IMR-90 (cell line): Measurements from ENCODE around the gene NEGR1. TPM values are rescaled to one million over a fixed set of nuclear protein-coding genes. Genes with fewer than 3 reads are reported as not detected.

Experiments used
- ATAC-seq: fragments of 200-7000 bp; cut with Tn5 transposase; 2 replicates; pipeline ENCODE4 v1.9.1; 2020; ENCODE audit warnings: low read depth, mild to moderate bottlenecking, moderate library complexity
- BruUV-seq: library from RNA; stranded (reverse); fragments of 400-500 nt; replicated peaks from 2 replicates; lab custom pipeline; 2021; lab: Mats Ljungman, UMichigan
- CTCF ChIA-PET: fragments of 300-600 bp; formaldehyde crosslinking; extraction: SDS; loops from one replicate; lab custom pipeline; 2021; ENCODE audit warnings: antibody characterized with exemption; lab: Yijun Ruan, JAX
- POLR2A ChIA-PET: fragments of 300-600 bp; sonication (Branson Sonifier 250); formaldehyde crosslinking; loops from one replicate; lab custom pipeline; 2022; ENCODE audit warnings: antibody characterized with exemption; ENCODE audit not compliant: unreplicated experiment; lab: Charles Lee
- DNase-seq: peaks from one replicate; pipeline ENCODE4 v3.0.0; 2013
- H2AFZ ChIP-seq: replicated peaks from 2 replicates; pipeline ENCODE3; 2013; ENCODE audit warnings: low read length, mild to moderate bottlenecking; ENCODE audit not compliant: poor library complexity
- H2AK5ac ChIP-seq: 2 replicates; pipeline ENCODE4 v1.6.1; 2013; ENCODE audit warnings: low read depth, low read length, inconsistent platforms
- H2AK9ac ChIP-seq: replicated peaks from 2 replicates; pipeline ENCODE3; 2013; ENCODE audit warnings: mild to moderate bottlenecking, low read depth, low read length, moderate library complexity; ENCODE audit not compliant: poor library complexity
- H2BK120ac ChIP-seq: 2 replicates; pipeline ENCODE4 v1.6.1; 2013; ENCODE audit warnings: low read depth, low read length, inconsistent platforms
- H2BK15ac ChIP-seq: 3 replicates; pipeline ENCODE4 v1.6.1; 2013; ENCODE audit warnings: low read depth, low read length, inconsistent platforms
- H2BK20ac ChIP-seq: 2 replicates; pipeline ENCODE4 v1.6.1; 2013; ENCODE audit warnings: low read depth, mild to moderate bottlenecking, inconsistent platforms, low read length, moderate library complexity
- H2BK5ac ChIP-seq: 2 replicates; pipeline ENCODE4 v1.6.1; 2013; ENCODE audit warnings: mild to moderate bottlenecking, low read depth, low read length, inconsistent platforms; ENCODE audit not compliant: poor library complexity, severe bottlenecking
- H3K14ac ChIP-seq: replicated peaks from 2 replicates; pipeline ENCODE4 v1.6.1; 2013; ENCODE audit warnings: low read depth, low read length, inconsistent platforms
- H3K18ac ChIP-seq: 2 replicates; pipeline ENCODE4 v1.6.1; 2013; ENCODE audit warnings: low read depth, low read length, control low read depth
- H3K23ac ChIP-seq: 2 replicates; pipeline ENCODE4 v1.6.1; 2013; ENCODE audit warnings: low read depth, low read length, inconsistent platforms
- H3K27ac ChIP-seq: 2 replicates; pipeline ENCODE4 v1.5.1; 2013; ENCODE audit warnings: mild to moderate bottlenecking, control low read depth, low read length; ENCODE audit not compliant: insufficient read depth
- H3K27me3 ChIP-seq: 2 replicates; pipeline ENCODE4 v1.6.1; 2013; ENCODE audit warnings: low read length; ENCODE audit not compliant: control insufficient read depth, insufficient read depth
- H3K36me3 ChIP-seq: 2 replicates; pipeline ENCODE4 v1.6.1; 2013; ENCODE audit warnings: low read length, mixed read lengths; ENCODE audit not compliant: control insufficient read depth, insufficient read depth
- H3K4ac ChIP-seq: 2 replicates; pipeline ENCODE4 v1.6.1; 2013; ENCODE audit warnings: low read depth, low read length, inconsistent platforms
- H3K4me1 ChIP-seq: 2 replicates; pipeline ENCODE4 v1.6.1; 2013; ENCODE audit warnings: low read length, mixed read lengths; ENCODE audit not compliant: control insufficient read depth, insufficient read depth
- H3K4me2 ChIP-seq: 2 replicates; pipeline ENCODE4 v1.6.1; 2013; ENCODE audit warnings: low read depth, mild to moderate bottlenecking, control low read depth, low read length, moderate library complexity
- H3K4me3 ChIP-seq: 2 replicates; pipeline ENCODE4 v1.5.1; 2013; ENCODE audit warnings: low read depth, mild to moderate bottlenecking, control low read depth, low read length, moderate library complexity; ENCODE audit not compliant: insufficient read depth
- H3K56ac ChIP-seq: 2 replicates; pipeline ENCODE4 v1.6.1; 2013; ENCODE audit warnings: low read length, inconsistent platforms; ENCODE audit not compliant: insufficient read depth; ENCODE audit errors: extremely low read depth
- H3K79me1 ChIP-seq, 2 experiments: 2 replicates each; pipeline ENCODE4 v1.6.1; 2013; ENCODE audit warnings: low read length in 2 of 2, inconsistent platforms in 1 of 2, low read depth in 1 of 2
- H3K9ac ChIP-seq: 2 replicates; pipeline ENCODE4 v1.6.1; 2013; ENCODE audit warnings: low read depth, low read length, control low read depth
- H3K9me1 ChIP-seq: 2 replicates; pipeline ENCODE4 v1.6.1; 2013; ENCODE audit warnings: low read length, inconsistent platforms; ENCODE audit not compliant: insufficient read depth
- H3K9me3 ChIP-seq: 2 replicates; pipeline ENCODE4 v1.6.1; 2013; ENCODE audit warnings: low read length; ENCODE audit not compliant: control insufficient read depth, insufficient read depth
- H4K20me1 ChIP-seq: 2 replicates; pipeline ENCODE4 v1.6.1; 2013; ENCODE audit warnings: low read length, inconsistent platforms; ENCODE audit not compliant: insufficient read depth
- H4K5ac ChIP-seq: 2 replicates; pipeline ENCODE4 v1.6.1; 2013; ENCODE audit warnings: mild to moderate bottlenecking, low read depth, low read length, control low read depth
- H4K8ac ChIP-seq, 2 experiments: 2 replicates each; pipeline ENCODE4 v1.6.1; 2013; ENCODE audit warnings: low read depth in 2 of 2, low read length in 2 of 2, control low read depth in 1 of 2, inconsistent platforms in 1 of 2
- H4K91ac ChIP-seq: 2 replicates; pipeline ENCODE4 v1.6.1; 2013; ENCODE audit warnings: low read depth, low read length, inconsistent platforms; ENCODE audit not compliant: insufficient read depth
- MAZ ChIP-seq: IDR thresholded peaks from 2 replicates; pipeline ENCODE4 v1.6.1; 2012; ENCODE audit warnings: low read depth, mild to moderate bottlenecking, low read length, improper control_type of control experiment, moderate library complexity, borderline replicate concordance
- WGBS, 2 experiments: methylation state at CpG; one replicate each; pipeline versions ENCODE4 v1.1.5 to v1.1.7; 2013; ENCODE audit warnings: missing lambda C conversion rate in 2 of 2; ENCODE audit not compliant: insufficient read length in 1 of 2; ENCODE audit errors: extremely low coverage in 2 of 2; 5-methylcytosine and 5-hydroxymethylcytosine counted together
- dilution Hi-C: fragments of 300-500 bp; cut with HindIII; formaldehyde crosslinking; loops from one replicate; pipeline ENCODE4 v1.14.3; 2018; ENCODE audit warnings: low sequenced_read_pairs; ENCODE audit not compliant: unreplicated experiment
- in situ Hi-C: fragments of 300-500 bp; cut with MboI; formaldehyde crosslinking; loops from 3 replicates; pipeline ENCODE4 v1.14.3; 2019; ENCODE audit warnings: low sequenced_read_pairs, inconsistent platforms, mixed read lengths
- intact Hi-C: fragments of 100-400 bp; cut with micrococcal nuclease; formaldehyde crosslinking; loops from 2 replicates; pipeline ENCODE4 v1.10.0; 2022
- polyA plus RNA-seq, 3 experiments: library from polyadenylated mRNA; depleted of rRNA; stranded (reverse); fragments of >200 nt; gene quantifications; 2 replicates each; pipeline ENCODE4 v1.2.3, GENCODE V29; 2012; ENCODE audit warnings: low replicate concordance in 1 of 3
- total RNA-seq: library from RNA; depleted of rRNA; stranded (reverse); fragments of >200 nt; gene quantifications from 2 replicates; pipeline ENCODE4 v1.2.3, GENCODE V29; 2012

Gene NEGR1
- total and polyA plus RNA-seq, 2 of the 4 experiments (the other 2 are of a cell fraction), result 5.1 to 9.1 TPM

DNA sequence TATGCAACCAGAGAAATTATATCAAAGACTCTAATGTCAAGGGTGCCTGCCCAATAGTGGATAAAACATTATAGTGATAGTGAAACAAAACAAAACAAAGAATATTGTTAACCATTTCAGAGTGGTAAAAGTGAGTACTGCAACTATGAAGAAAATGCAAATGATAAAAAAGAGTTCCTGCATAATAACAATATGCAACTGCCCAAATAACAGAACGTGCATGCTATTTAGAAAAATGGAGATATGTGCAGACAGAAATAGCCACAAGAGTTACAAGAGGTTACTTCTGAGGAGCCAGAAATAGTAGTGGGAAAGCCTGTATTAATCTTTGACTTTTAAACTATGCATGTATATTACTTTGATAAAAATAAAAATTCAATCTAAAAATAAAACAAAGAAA is 302.5 kb downstream of the NEGR1 start:
- no peak overlapping the region for H2AK9ac ChIP-seq
- H2BK120ac ChIP-seq, result no peak overlapping the region
- H2BK15ac ChIP-seq, result no peak overlapping the region
- no TSS peak for BruUV-seq
- no peak overlapping the region for H2AFZ ChIP-seq
- H3K4me1 ChIP-seq, result no peaks in the 10 kb centered on the region
- TF ChIP-seq MAZ, result no peak
- POLR2A ChIA-PET, result no interaction called here
- H3K9me3 ChIP-seq, result no peaks in the 10 kb centered on the region
- H2AK5ac ChIP-seq, result no peak overlapping the region
- intact Hi-C loops, result loop anchor here (1.0 kb wide), 1 partner anchor 12 kb away; no protein-coding TSS in a partner anchor
- H3K27ac ChIP-seq, result no peak overlapping the region
- H2BK5ac ChIP-seq, result no peak overlapping the region
- no peaks in the 10 kb centered on the region for H4K20me1 ChIP-seq
- H2BK20ac ChIP-seq, result no peak overlapping the region
- no peaks in the 10 kb centered on the region for H3K27me3 ChIP-seq
- no peaks in the 10 kb centered on the region for H3K9me1 ChIP-seq
- H3K36me3 ChIP-seq, result no peaks in the 10 kb centered on the region
- no peak overlapping the region for H3K4me2 ChIP-seq
- H3K9ac ChIP-seq, result no peak overlapping the region
- H3K23ac ChIP-seq, result no peak overlapping the region
- in situ Hi-C loops, result no loop called here
- H4K91ac ChIP-seq, result no peak overlapping the region
- no CpG with 5 or more reads among the region's 1 CpG for WGBS, 2 experiments
- H4K5ac ChIP-seq, result no peak overlapping the region
- H3K79me1 ChIP-seq, result no peaks in the 10 kb centered on the region
- CTCF ChIA-PET, result no interaction called here
- no peak overlapping the region for H3K4me3 ChIP-seq
- DNase-seq (no peak), ATAC-seq (no peak)
- H3K18ac ChIP-seq, result no peak overlapping the region
- no peak overlapping the region for H3K4ac ChIP-seq
- no peak overlapping the region for H3K56ac ChIP-seq
- dilution Hi-C loops, result no loop called here
- H4K8ac ChIP-seq, result no peak overlapping the region
- no peak overlapping the region for H3K14ac ChIP-seq
